Trophoblast cell (in vitro differentiated cells and primary cell): ENCODE results near the gene FANCL.

Source experiments
- DNase-seq, 2 donors: peaks; one replicate each; pipeline ENCODE4 v3.0.0-alpha.2; 2016
- H2AFZ ChIP-seq: 2 replicates; pipeline ENCODE4 v1.6.1; 2013; ENCODE audit warnings: low read length, moderate library complexity, mild to moderate bottlenecking; ENCODE audit not compliant: insufficient read depth, poor library complexity
- H2AK5ac ChIP-seq: 2 replicates; pipeline ENCODE4 v1.6.1; 2013; ENCODE audit warnings: mild to moderate bottlenecking, low read length
- H2BK120ac ChIP-seq: 2 replicates; pipeline ENCODE4 v1.6.1; 2013; ENCODE audit warnings: low read length, mild to moderate bottlenecking, moderate library complexity; ENCODE audit not compliant: insufficient read depth, poor library complexity
- H2BK12ac ChIP-seq: 2 replicates; pipeline ENCODE4 v1.6.1; 2013; ENCODE audit warnings: mild to moderate bottlenecking, low read length, moderate library complexity
- H2BK5ac ChIP-seq: 2 replicates; pipeline ENCODE4 v1.6.1; 2013; ENCODE audit warnings: low read length, low read depth, moderate library complexity, mild to moderate bottlenecking; ENCODE audit not compliant: poor library complexity
- H3K14ac ChIP-seq: 2 replicates; pipeline ENCODE4 v1.6.1; 2013; ENCODE audit warnings: mild to moderate bottlenecking, low read length
- H3K18ac ChIP-seq: 2 replicates; pipeline ENCODE4 v1.6.1; 2013; ENCODE audit warnings: mild to moderate bottlenecking, low read length
- H3K23ac ChIP-seq: 2 replicates; pipeline ENCODE4 v1.6.1; 2013; ENCODE audit warnings: low read length
- H3K27ac ChIP-seq: 2 replicates; pipeline ENCODE4 v1.5.1; 2013; ENCODE audit warnings: low read depth, mild to moderate bottlenecking, inconsistent platforms, low read length, moderate library complexity
- H3K27me3 ChIP-seq: 2 replicates; pipeline ENCODE4 v1.6.1; 2013; ENCODE audit warnings: inconsistent platforms, mild to moderate bottlenecking, low read length, moderate library complexity; ENCODE audit not compliant: insufficient read depth
- H3K36me3 ChIP-seq, 2 experiments: 1 replicate in 1 of 2; 2 replicates in 1 of 2; pipeline ENCODE4 v1.6.1; 2013; ENCODE audit warnings: low read length in 2 of 2, mild to moderate bottlenecking in 2 of 2, moderate library complexity in 1 of 2; ENCODE audit not compliant: insufficient read depth in 2 of 2, control insufficient read depth in 1 of 2
- H3K4ac ChIP-seq: 2 replicates; pipeline ENCODE4 v1.6.1; 2013; ENCODE audit warnings: low read depth, mild to moderate bottlenecking, low read length, moderate library complexity
- H3K4me1 ChIP-seq, 2 experiments: 1 replicate in 1 of 2; 2 replicates in 1 of 2; pipeline ENCODE4 v1.6.1; 2013; ENCODE audit warnings: low read length in 2 of 2, mild to moderate bottlenecking in 2 of 2, moderate library complexity in 1 of 2; ENCODE audit not compliant: insufficient read depth in 2 of 2, control insufficient read depth in 1 of 2
- H3K4me2 ChIP-seq: 2 replicates; pipeline ENCODE4 v1.6.1; 2013; ENCODE audit warnings: inconsistent platforms, mild to moderate bottlenecking, low read length, moderate library complexity
- H3K4me3 ChIP-seq: 2 replicates; pipeline ENCODE4 v1.5.1; 2013; ENCODE audit warnings: mild to moderate bottlenecking, low read depth, low read length, inconsistent platforms
- H3K79me1 ChIP-seq: one replicate; pipeline ENCODE4 v1.6.1; 2013; ENCODE audit warnings: low read length
- H3K79me2 ChIP-seq: 2 replicates; pipeline ENCODE4 v1.6.1; 2013; ENCODE audit warnings: low read length, mild to moderate bottlenecking; ENCODE audit not compliant: control insufficient read depth, insufficient read depth, poor library complexity
- H3K9ac ChIP-seq: 2 replicates; pipeline ENCODE4 v1.6.1; 2013; ENCODE audit warnings: mild to moderate bottlenecking, low read length
- H3K9me3 ChIP-seq: 2 replicates; pipeline ENCODE4 v1.6.1; 2013; ENCODE audit warnings: low read depth, mild to moderate bottlenecking, control low read depth, inconsistent platforms, low read length; ENCODE audit not compliant: insufficient read depth
- H4K12ac ChIP-seq: 2 replicates; pipeline ENCODE4 v1.6.1; 2013; ENCODE audit warnings: low read depth, mild to moderate bottlenecking, low read length, moderate library complexity
- H4K8ac ChIP-seq: 2 replicates; pipeline ENCODE4 v1.6.1; 2013; ENCODE audit warnings: low read depth, mild to moderate bottlenecking, low read length, moderate library complexity
- H4K91ac ChIP-seq: one replicate; pipeline ENCODE4 v1.6.1; 2013; ENCODE audit warnings: low read depth, mild to moderate bottlenecking, low read length, moderate library complexity
- WGBS: extraction: QIAGEN DNeasy Blood & Tissue Kit; methylation state at CpG from one replicate; pipeline ENCODE4 v1.1.7; 2013; ENCODE audit warnings: missing lambda C conversion rate; ENCODE audit not compliant: insufficient read length, insufficient coverage; ENCODE audit errors: extremely low coverage; 5-methylcytosine and 5-hydroxymethylcytosine counted together

The FANCL gene

DNA sequence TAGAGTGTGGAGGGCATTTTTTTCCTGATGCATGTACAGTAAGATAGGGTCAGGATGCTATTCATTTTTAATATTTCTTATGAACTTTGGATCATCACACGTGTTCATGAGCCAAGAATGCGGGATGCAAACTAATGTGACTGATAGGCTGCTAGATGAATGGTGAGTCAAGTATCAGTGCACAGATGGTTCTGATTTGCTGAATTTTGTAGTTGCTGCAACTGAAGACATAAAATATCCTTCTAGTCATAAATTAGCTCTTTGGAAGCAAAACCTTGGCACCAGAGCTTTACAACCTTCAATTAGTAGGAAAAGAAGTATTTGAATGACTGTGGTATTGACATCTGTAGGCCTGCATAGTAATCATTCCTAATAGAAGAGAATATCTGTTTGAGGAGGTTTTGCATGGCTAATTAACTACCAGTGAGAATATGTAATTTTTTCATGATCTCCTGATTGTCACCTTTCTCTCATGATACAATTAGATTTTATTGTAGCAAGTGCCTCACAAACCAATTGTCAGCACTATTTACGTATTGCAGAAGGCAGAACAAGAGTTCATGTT lies 100.5 kb downstream of the FANCL start:
- H3K79me1 ChIP-seq = no peaks in the 10 kb centered on the region
- no CpG with 5 or more reads among the region's 3 CpGs for WGBS

DNA sequence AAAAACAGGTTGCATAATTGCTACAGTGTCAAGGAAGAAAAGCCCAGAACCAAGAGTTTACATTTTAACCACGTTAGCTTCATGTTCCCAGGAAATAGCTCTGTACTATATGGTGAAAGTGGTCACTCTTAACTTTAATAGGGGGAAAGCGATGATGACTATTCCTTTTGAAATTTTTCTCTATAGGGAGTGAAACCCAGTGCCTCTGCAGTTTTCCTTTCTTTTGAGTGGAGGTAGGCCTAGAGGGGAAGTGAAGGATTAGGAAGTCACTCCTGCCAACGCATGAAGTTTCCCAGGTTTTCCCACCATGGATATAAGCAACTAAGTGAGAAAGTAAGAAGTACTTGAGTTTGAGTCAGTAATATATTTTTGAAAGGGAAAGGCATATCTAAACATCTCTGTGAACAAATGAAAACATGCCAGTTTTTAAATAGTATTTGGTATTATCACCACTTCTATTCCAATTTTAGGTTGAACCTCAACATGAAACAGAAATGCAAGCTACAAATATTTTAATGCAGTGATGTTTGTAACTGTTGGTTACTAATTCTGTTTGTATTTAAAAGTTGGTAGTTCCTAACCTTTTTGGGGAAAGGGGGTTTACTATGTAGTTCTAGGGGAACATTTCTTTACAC lies 102.6 kb downstream of the FANCL start:
- H2BK12ac ChIP-seq = no peak overlapping the region
- no peaks in the 10 kb centered on the region for H3K27me3 ChIP-seq
- no peak overlapping the region for H3K9ac ChIP-seq
- no peaks in the 10 kb centered on the region for H3K4me1 ChIP-seq
- H3K36me3 ChIP-seq = peaks cover 0 to 2% of the 10 kb centered on the region in 2 experiments
- no peak overlapping the region for H3K23ac ChIP-seq
- no peak overlapping the region for H2BK120ac ChIP-seq
- no peak overlapping the region for H2BK5ac ChIP-seq
- no peaks in the 10 kb centered on the region for H3K9me3 ChIP-seq
- no peak for DNase-seq
- no peak overlapping the region for H2AK5ac ChIP-seq
- no peak overlapping the region for H3K4ac ChIP-seq
- no peaks in the 10 kb centered on the region for H3K79me1 ChIP-seq
- no peak overlapping the region for H3K4me3 ChIP-seq
- no peak overlapping the region for H3K14ac ChIP-seq
- H3K4me2 ChIP-seq = no peak overlapping the region
- no peak overlapping the region for H4K91ac ChIP-seq
- H4K12ac ChIP-seq = no peak overlapping the region
- no peaks in the 10 kb centered on the region for H3K79me2 ChIP-seq
- H2AFZ ChIP-seq = no peak overlapping the region
- WGBS = no CpG with 5 or more reads among the region's 3 CpGs
- H3K18ac ChIP-seq = no peak overlapping the region
- H4K8ac ChIP-seq = no peak overlapping the region
- H3K27ac ChIP-seq = no peak overlapping the region

More for the DNA sequence above, 100.5 kb downstream of the FANCL start:
- H4K12ac ChIP-seq = no peak overlapping the region
- H2BK12ac ChIP-seq = no peak overlapping the region
- H3K4me3 ChIP-seq = no peak overlapping the region
- no peak overlapping the region for H3K14ac ChIP-seq
- no peaks in the 10 kb centered on the region for H3K4me1 ChIP-seq
- no peak overlapping the region for H3K9ac ChIP-seq
- no peak overlapping the region for H2AK5ac ChIP-seq
- H3K4ac ChIP-seq = no peak overlapping the region
- H4K8ac ChIP-seq = no peak overlapping the region
- H3K23ac ChIP-seq = no peak overlapping the region
- no peak overlapping the region for H2BK5ac ChIP-seq
- H3K18ac ChIP-seq = no peak overlapping the region
- H3K9me3 ChIP-seq = no peaks in the 10 kb centered on the region
- H3K27ac ChIP-seq = no peak overlapping the region
- no peak overlapping the region for H4K91ac ChIP-seq
- peaks cover 0 to 2% of the 10 kb centered on the region in 2 experiments for H3K36me3 ChIP-seq
- no peak for DNase-seq
- H3K79me2 ChIP-seq = no peaks in the 10 kb centered on the region
- H3K27me3 ChIP-seq = no peaks in the 10 kb centered on the region
- H2BK120ac ChIP-seq = no peak overlapping the region
- H2AFZ ChIP-seq = no peak overlapping the region
- no peak overlapping the region for H3K4me2 ChIP-seq

DNA sequence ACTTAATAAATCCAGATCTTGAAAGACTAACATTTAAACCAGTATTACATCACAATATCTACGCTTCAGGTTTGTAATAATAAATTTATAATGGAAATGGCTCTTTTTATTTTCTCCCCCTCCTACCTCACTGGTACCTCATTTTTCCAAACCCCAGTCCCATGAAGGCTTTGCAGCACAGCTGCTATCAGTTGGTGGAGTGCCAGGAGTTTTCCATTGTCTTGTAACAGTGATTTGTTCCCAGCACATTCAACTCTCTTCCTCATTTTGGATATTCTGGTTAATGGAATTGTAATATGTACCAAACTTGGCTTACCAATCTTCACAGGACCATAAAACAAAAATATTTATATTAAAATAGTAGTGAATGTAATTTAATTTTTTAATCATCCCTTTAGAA lies 103.3 kb downstream of the FANCL start:
- no peak overlapping the region for H4K91ac ChIP-seq

DNA sequence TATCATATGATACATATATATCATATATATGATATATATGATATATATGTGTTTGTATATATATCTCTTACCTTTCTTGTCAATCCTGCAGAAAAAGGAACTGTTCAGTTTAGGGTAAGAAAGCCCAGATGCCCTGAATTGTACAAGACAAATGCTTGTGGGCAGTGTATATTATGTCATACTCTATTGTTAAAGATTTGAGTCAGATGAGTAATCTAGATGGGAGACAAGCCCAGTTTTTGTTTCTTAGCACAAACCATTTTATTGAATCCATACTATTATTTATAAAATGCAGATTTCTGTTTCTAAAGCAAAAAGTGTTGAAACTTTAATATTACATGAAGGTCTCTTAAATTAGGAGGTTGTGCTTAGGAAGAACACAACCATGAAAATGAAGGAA lies 103.9 kb downstream of the FANCL start:
- H3K79me2 ChIP-seq = no peaks in the 10 kb centered on the region
- H3K4me2 ChIP-seq = no peak overlapping the region
- H2BK120ac ChIP-seq = no peak overlapping the region
- H3K18ac ChIP-seq = no peak overlapping the region
- no peak for DNase-seq
- no peak overlapping the region for H3K14ac ChIP-seq
- no peak overlapping the region for H4K12ac ChIP-seq
- no peak overlapping the region for H3K4me3 ChIP-seq
- H2BK12ac ChIP-seq = no peak overlapping the region
- no peak overlapping the region for H2AK5ac ChIP-seq
- peaks cover 0 to 2% of the 10 kb centered on the region in 2 experiments for H3K36me3 ChIP-seq
- no peak overlapping the region for H2AFZ ChIP-seq
- H3K9ac ChIP-seq = no peak overlapping the region
- H3K79me1 ChIP-seq = no peaks in the 10 kb centered on the region
- H3K27me3 ChIP-seq = no peaks in the 10 kb centered on the region
- H3K23ac ChIP-seq = no peak overlapping the region
- no peak overlapping the region for H2BK5ac ChIP-seq
- H3K9me3 ChIP-seq = no peaks in the 10 kb centered on the region
- no peak overlapping the region for H3K4ac ChIP-seq
- no peak overlapping the region for H3K27ac ChIP-seq
- H4K91ac ChIP-seq = no peak overlapping the region
- H3K4me1 ChIP-seq = no peaks in the 10 kb centered on the region
- no peak overlapping the region for H4K8ac ChIP-seq

More for the DNA sequence above, 103.3 kb downstream of the FANCL start:
- Histone ChIP-seq H3K79me2 (no peaks in the 10 kb centered on the region), H2BK12ac (no peak overlapping the region), H4K8ac (no peak overlapping the region), H3K4me3 (no peak overlapping the region), H3K4ac (no peak overlapping the region), H2AFZ (no peak overlapping the region), H3K79me1 (no peaks in the 10 kb centered on the region), H2AK5ac (no peak overlapping the region), H3K4me1 (no peaks in the 10 kb centered on the region), H2BK5ac (no peak overlapping the region), H3K27me3 (no peaks in the 10 kb centered on the region), H3K23ac (no peak overlapping the region), H3K18ac (no peak overlapping the region), H3K14ac (no peak overlapping the region), H2BK120ac (no peak overlapping the region), H4K12ac (no peak overlapping the region), H3K36me3 (peaks cover 0 to 2% of the 10 kb centered on the region in 2 experiments), H3K4me2 (no peak overlapping the region), H3K9ac (no peak overlapping the region), H3K9me3 (no peaks in the 10 kb centered on the region), H3K27ac (no peak overlapping the region)
- whole genome bisulfite sequencing = no CpG with 5 or more reads among the region's 1 CpG
- no peak for DNase-seq
